Hepatocyte (in vitro differentiated cells): ENCODE results near the gene ZNF300. TPM values are rescaled to one million over a fixed set of nuclear protein-coding genes. Genes with fewer than 3 reads are reported as not detected.
A peak's percentile ranks its signal among the peaks of the same experiment; 100 is the strongest.

Source experiments
- DNase-seq: peaks from one replicate; pipeline ENCODE4 v3.0.0-alpha.2; 2016; ENCODE audit warnings: low spot score
- H2AFZ ChIP-seq: fragments of 200-600 bp; sonication (generic); 2 replicates; pipeline ENCODE4 v1.6.0; 2016; ENCODE audit warnings: antibody characterized with exemption, mild to moderate bottlenecking
- H3K27ac ChIP-seq: fragments of 200-600 bp; sonication (generic); 2 replicates; pipeline ENCODE4 v1.5.1; 2016; ENCODE audit warnings: mild to moderate bottlenecking
- H3K27me3 ChIP-seq: fragments of 200-600 bp; sonication (generic); 2 replicates; pipeline ENCODE4 v1.6.1; 2016
- H3K36me3 ChIP-seq: fragments of 200-600 bp; sonication (generic); replicated peaks from 2 replicates; pipeline ENCODE4 v1.5.1; 2016; ENCODE audit warnings: low read depth; ENCODE audit not compliant: insufficient read depth
- H3K4me1 ChIP-seq: fragments of 200-600 bp; sonication (generic); 2 replicates; pipeline ENCODE4 v1.5.1; 2016; ENCODE audit warnings: mild to moderate bottlenecking, moderate library complexity; ENCODE audit not compliant: insufficient read depth
- H3K4me2 ChIP-seq: fragments of 200-600 bp; sonication (generic); 2 replicates; pipeline ENCODE4 v1.6.0; 2016
- H3K4me3 ChIP-seq: fragments of 200-600 bp; sonication (generic); 2 replicates; pipeline ENCODE4 v1.5.1; 2016; ENCODE audit warnings: mild to moderate bottlenecking
- H3K79me2 ChIP-seq: fragments of 200-600 bp; sonication (generic); 2 replicates; pipeline ENCODE4 v1.6.0; 2017; ENCODE audit warnings: mild to moderate bottlenecking
- H3K9me2 ChIP-seq: fragments of 200-600 bp; sonication (generic); replicated peaks from 2 replicates; pipeline ENCODE4 v1.6.0; 2017; ENCODE audit warnings: mild to moderate bottlenecking; ENCODE audit not compliant: insufficient read depth
- H3K9me3 ChIP-seq: fragments of 200-600 bp; sonication (generic); 2 replicates; pipeline ENCODE4 v1.5.1; 2016; ENCODE audit warnings: low read depth, mild to moderate bottlenecking
- H4K20me1 ChIP-seq: fragments of 200-600 bp; sonication (generic); 2 replicates; pipeline ENCODE4 v1.6.0; 2016; ENCODE audit warnings: mild to moderate bottlenecking; ENCODE audit not compliant: insufficient read depth, poor library complexity, severe bottlenecking
- CTCF ChIP-seq: fragments of 200-600 bp; sonication (generic); IDR thresholded peaks from 2 replicates; pipeline ENCODE4 v1.5.1; 2016; ENCODE audit warnings: antibody characterized with exemption, mild to moderate bottlenecking; ENCODE audit not compliant: poor library complexity
- EZH2 ChIP-seq: fragments of 200-600 bp; sonication (generic); IDR thresholded peaks from 2 replicates; pipeline ENCODE4 v1.6.1; 2016; ENCODE audit warnings: antibody characterized with exemption, mild to moderate bottlenecking, borderline replicate concordance
- EZH2phosphoT487 ChIP-seq: fragments of 200-600 bp; sonication (generic); IDR thresholded peaks from one replicate; pipeline ENCODE4 v1.6.1; 2018; ENCODE audit warnings: antibody characterized with exemption, mild to moderate bottlenecking, low read depth, moderate library complexity; ENCODE audit not compliant: unreplicated experiment, severe bottlenecking
- WGBS: methylation state at CpG from one replicate; pipeline ENCODE4 v1.1.6; 2016; ENCODE audit warnings: low lambda C conversion rate; ENCODE audit errors: missing lambda C conversion rate; 5-methylcytosine and 5-hydroxymethylcytosine counted together
- polyA plus RNA-seq: library from polyadenylated mRNA; unstranded; fragments of >200 nt; fragmentation: Nextera tagmentation; extraction: Ambion mirVana; gene quantifications from 2 replicates; pipeline ENCODE4 v1.2.1, GENCODE V29; 2016
- total RNA-seq: library from RNA; depleted of rRNA; stranded (reverse); fragments of >200 nt; gene quantifications from 2 replicates; pipeline ENCODE4 v1.2.3, GENCODE V29; 2014

The ZNF300 gene
- 8.5 and 10.0 TPM in 2 replicates for total RNA-seq
- polyA plus RNA-seq, result 2.7 and 3.7 TPM in 2 replicates

DNA sequence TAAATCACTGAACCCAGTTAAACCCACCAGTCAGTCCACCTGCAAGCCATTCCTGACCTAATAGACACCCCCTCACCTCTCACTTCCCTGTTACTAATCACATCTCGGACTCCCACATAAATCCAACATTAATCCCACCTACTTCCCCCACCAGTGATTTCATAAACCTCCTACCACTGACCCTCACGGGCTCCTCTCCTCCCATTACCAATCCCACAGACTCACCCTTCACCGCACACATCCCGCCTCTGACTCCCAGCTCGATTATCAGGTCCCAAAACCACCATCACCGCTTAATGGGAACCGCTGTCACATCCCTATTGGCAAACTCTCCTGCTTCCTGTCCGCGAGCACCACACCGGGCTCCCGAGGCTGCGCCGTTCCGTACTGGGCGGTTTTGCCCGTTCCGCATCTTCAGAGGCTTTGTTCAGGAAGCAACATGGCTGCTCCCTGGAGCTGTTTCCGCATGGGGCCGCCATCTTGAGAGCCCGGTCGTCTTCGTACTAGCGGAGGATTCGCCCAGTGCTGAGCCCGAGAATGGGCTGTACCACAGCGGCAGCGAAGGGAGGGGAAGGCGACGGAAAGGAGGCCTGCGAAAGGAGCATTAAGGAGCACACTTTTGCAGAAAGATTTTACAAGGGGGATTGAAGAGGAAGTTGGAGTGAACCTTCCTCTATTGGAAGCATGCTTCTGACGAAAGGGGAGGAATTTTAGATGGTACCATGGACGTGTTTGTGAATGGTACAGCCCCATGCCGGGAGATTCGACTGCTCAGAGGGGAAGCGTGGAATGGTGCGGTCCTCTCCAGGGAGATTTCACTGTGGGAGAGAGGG is at the start of gene ZNF300:
Gene ZNF300, minus strand, starts transcription at position 502 of the 833 bp plus-strand sequence. CDS start 1,825 bp downstream, outside the sequence.
- DNase-seq, result peak; percentile 85
- WGBS, result 49% methylated on average over 36 of the region's 36 CpGs

DNA sequence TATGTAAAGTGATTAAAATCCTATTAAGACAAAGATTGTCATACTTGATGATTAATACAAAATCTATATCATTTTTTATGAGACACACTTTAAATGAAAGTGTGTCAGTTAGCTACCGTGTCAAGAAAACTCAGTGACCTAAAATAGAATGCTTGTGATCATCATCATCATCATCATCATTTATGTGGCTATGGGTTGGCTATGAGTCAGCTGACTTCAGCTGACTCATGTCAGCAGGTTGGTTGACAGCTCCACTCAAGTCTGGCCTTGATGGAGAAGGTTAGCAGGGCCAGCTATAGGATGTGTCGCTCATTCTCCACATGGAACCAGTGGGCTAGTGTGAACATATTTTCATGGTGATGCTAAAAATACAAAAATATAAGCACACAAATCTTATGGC is 43.8 kb upstream of the ZNF300 start:
- Histone ChIP-seq H3K36me3 (no peaks in the 10 kb centered on the region), H3K4me2 (no peak overlapping the region), H3K79me2 (no peaks in the 10 kb centered on the region), H3K27me3 (no peaks in the 10 kb centered on the region), H3K9me3 (peaks cover 20% of the 10 kb centered on the region), H3K4me3 (no peak overlapping the region), H3K27ac (no peak overlapping the region), H3K4me1 (no peaks in the 10 kb centered on the region), H3K9me2 (no peaks in the 10 kb centered on the region), H4K20me1 (no peaks in the 10 kb centered on the region), H2AFZ (no peak overlapping the region)
- no peak for DNase-seq
- 77% methylated on average over 2 of the region's 2 CpGs for whole genome bisulfite sequencing
- TF ChIP-seq CTCF (no peak), EZH2 (no peak), EZH2phosphoT487 (no peak)

More for the DNA sequence above, at the start of gene ZNF300:
- H3K4me2 ChIP-seq, result peak within 1 kb of the TSS; percentile 73
- peak within 1 kb of the TSS; percentile 54 for H3K4me3 ChIP-seq
- H4K20me1 ChIP-seq, result no peaks in the 10 kb centered on the region
- H3K4me1 ChIP-seq, result no peaks in the 10 kb centered on the region
- peak within 1 kb of the TSS; percentile 96 for H3K27ac ChIP-seq
- no peaks in the 10 kb centered on the region for H3K9me2 ChIP-seq
- H3K9me3 ChIP-seq, result peaks cover 12% of the 10 kb centered on the region
- TF ChIP-seq EZH2phosphoT487 (no peak), EZH2 (no peak), CTCF (no peak)
- H3K36me3 ChIP-seq, result no peaks in the 10 kb centered on the region
- peak within 1 kb of the TSS; percentile 81 for H2AFZ ChIP-seq
- H3K27me3 ChIP-seq, result no peaks in the 10 kb centered on the region
- no peaks in the 10 kb centered on the region for H3K79me2 ChIP-seq

- Histone ChIP-seq H3K36me3 (no peaks in the 10 kb centered on the region), H3K27ac (no peak overlapping the region), H3K4me3 (no peak overlapping the region), H3K4me1 (no peaks in the 10 kb centered on the region), H3K79me2 (no peaks in the 10 kb centered on the region), H4K20me1 (no peaks in the 10 kb centered on the region), H3K9me3 (peaks cover 20% of the 10 kb centered on the region), H2AFZ (no peak overlapping the region), H3K27me3 (no peaks in the 10 kb centered on the region), H3K4me2 (no peak overlapping the region), H3K9me2 (no peaks in the 10 kb centered on the region)
- no peak for TF ChIP-seq EZH2
- TF ChIP-seq CTCF, result no peak
- no peak for TF ChIP-seq EZH2phosphoT487
- DNase-seq, result no peak
- 93% methylated on average over 34 of the region's 34 CpGs for WGBS
Observed at GRCh38 chr5:150946351-150946905, 41.6 kb upstream of the ZNF300 start.
